Memory B cell (primary cell): Measurements from ENCODE around the gene ENHO.

Experiments
- ATAC-seq: fragments of 150-1000 bp; cut with Tn5 transposase; 2 replicates; pipeline ENCODE4 v1.10.0; 2021; ENCODE audit warnings: low read depth, mild to moderate bottlenecking, moderate library complexity
- DNase-seq, 2 donors: peaks; one replicate each; pipeline ENCODE4 v3.0.0; 2022; ENCODE audit warnings: low spot score in 2 of 2
- H3K27ac Mint-ChIP-seq: one replicate; pipeline ENCODE4 v1.8.0; 2022; ENCODE audit warnings: mild to moderate bottlenecking, moderate library complexity, mixed read lengths
- H3K27me3 Mint-ChIP-seq: one replicate; pipeline ENCODE4 v1.8.0; 2022; ENCODE audit warnings: mixed read lengths
- H3K36me3 Mint-ChIP-seq: one replicate; pipeline ENCODE4 v1.8.0; 2022; ENCODE audit warnings: mild to moderate bottlenecking, mixed read lengths
- H3K4me1 Mint-ChIP-seq: one replicate; pipeline ENCODE4 v1.8.0; 2022; ENCODE audit warnings: mixed read lengths
- H3K4me3 Mint-ChIP-seq: one replicate; pipeline ENCODE4 v1.8.0; 2022; ENCODE audit warnings: mild to moderate bottlenecking, moderate library complexity, mixed read lengths
- H3K9me3 Mint-ChIP-seq: one replicate; pipeline ENCODE4 v1.8.0; 2022; ENCODE audit warnings: mixed read lengths

The ENHO gene

DNA sequence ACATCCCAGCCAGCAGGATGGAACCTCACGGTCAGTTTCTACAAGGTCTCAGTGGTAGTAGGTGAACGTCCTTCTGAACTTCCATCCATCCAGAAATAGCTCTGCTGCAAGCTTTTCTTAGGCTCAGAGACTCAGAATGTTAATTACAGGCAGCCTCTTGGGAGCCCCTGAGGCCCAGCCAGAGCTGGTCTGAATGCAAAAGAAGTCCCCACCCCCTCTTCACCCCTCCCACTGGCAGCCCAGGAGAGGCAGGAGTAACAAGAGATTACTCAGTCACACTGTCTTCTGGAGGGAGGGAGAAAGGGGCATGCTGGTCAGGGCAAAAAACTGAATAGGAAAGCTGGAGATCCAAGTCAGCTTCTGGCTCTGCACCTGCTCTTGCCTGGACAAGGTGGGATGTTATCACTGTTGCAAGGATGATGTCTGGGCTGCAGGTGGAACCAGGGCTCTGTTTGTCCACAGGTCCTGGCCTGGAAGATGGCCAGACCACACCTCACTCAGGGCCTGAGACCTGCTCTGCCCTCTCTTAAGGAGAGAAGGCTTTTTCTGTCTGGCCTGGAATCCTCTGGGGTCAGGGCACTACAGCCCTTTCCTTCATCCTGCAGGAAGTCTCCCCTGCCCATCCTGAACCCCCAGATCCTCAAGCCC is 9.1 kb downstream of the ENHO start:
- Mint-ChIP-seq H3K27ac (no peak overlapping the region), H3K9me3 (no peaks in the 10 kb centered on the region), H3K4me1 (no peaks in the 10 kb centered on the region), H3K36me3 (no peaks in the 10 kb centered on the region), H3K4me3 (no peak overlapping the region), H3K27me3 (peaks cover 6% of the 10 kb centered on the region)
- no peak for ATAC-seq
- no peak for DNase-seq

DNA sequence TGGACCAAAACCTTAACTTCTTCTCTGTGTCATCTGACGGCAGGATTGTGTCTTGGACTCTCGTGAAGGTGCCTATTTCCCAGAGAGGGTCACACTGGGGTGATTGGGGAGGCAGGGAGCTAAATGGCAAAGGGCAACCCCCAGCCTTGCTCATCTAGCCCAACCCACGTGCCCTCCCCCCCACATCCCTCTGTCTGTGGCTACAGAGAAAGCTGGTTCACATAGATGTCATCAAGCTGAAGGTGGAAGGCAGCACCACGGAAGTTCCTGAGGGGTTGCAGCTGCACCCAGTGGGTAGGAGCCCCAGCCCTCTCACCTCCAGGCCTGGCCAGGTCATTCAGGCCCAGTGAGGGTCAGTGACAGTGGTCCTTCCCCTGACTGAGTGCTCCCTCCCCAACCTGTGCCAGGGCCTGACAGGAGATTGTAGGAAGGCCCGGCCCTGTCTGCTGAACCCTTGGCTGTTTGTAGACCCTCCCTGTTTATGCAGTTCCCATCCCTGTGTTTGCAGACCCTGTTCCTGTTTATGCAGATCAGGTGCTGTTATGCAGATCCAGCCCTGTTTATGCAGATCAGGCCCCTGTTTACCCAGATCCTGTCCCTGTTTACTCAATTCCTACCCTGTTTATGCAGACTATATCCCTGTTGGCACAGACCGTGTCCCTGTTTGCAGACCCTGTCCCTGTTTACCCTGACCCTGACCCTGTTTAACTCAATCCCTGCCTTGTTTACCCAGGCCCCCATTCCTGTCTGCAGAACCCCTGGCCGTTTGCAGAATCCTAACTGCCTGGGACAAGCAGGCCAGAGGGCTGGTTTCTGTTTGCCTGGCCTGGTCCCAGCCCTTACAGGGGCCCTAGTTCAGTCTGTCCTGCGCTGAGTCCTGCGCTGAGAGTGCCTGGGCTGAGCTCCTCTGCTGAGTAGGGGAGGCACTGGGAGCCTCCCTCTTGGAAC is 10.4 kb downstream of the ENHO start:
- H3K27ac Mint-ChIP-seq, result no peak overlapping the region

GRCh38 chr9:34510497-34511468 is 12.0 kb downstream of the ENHO start:
- peaks cover 6% of the 10 kb centered on the region for H3K27me3 Mint-ChIP-seq
- H3K9me3 Mint-ChIP-seq, result no peaks in the 10 kb centered on the region
- H3K4me1 Mint-ChIP-seq, result no peaks in the 10 kb centered on the region
- no peak overlapping the region for H3K4me3 Mint-ChIP-seq
- ATAC-seq (no peak), DNase-seq (no peak)
- H3K36me3 Mint-ChIP-seq, result no peaks in the 10 kb centered on the region
- no peak overlapping the region for H3K27ac Mint-ChIP-seq

More for the DNA sequence above, 10.4 kb downstream of the ENHO start:
- Mint-ChIP-seq H3K4me1 (no peaks in the 10 kb centered on the region), H3K27me3 (peaks cover 6% of the 10 kb centered on the region), H3K36me3 (no peaks in the 10 kb centered on the region), H3K9me3 (no peaks in the 10 kb centered on the region), H3K4me3 (no peak overlapping the region)
- ATAC-seq (no peak), DNase-seq (no peak)

DNA sequence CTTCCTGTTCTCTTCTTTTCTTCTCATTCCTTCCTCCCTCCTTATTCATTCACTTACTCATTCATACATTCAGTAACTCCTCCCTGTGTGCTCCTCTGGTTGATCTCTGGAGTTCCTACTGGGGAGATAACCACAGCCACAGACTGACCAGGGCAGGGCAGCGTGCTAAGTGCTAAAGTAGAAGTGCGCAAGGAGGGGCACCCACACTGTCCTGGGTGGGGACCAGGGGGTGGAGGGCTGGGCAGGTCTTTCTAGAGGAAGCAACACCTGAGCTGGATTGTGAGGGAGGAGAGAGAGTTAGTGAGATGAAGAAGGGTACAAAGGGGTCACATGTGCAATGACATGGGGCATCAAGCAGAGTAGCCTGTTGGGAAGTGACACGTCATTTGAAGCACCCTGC is 13.8 kb downstream of the ENHO start:
- ATAC-seq, result no peak
- no peak overlapping the region for H3K27ac Mint-ChIP-seq
- H3K4me1 Mint-ChIP-seq, result no peaks in the 10 kb centered on the region
- no peak overlapping the region for H3K4me3 Mint-ChIP-seq
- H3K36me3 Mint-ChIP-seq, result no peaks in the 10 kb centered on the region
- no peak for DNase-seq
- H3K27me3 Mint-ChIP-seq, result peaks cover 3% of the 10 kb centered on the region
- H3K9me3 Mint-ChIP-seq, result no peaks in the 10 kb centered on the region

GRCh38 chr9:34508463-34508862 is 14.3 kb downstream of the ENHO start:
- H3K4me3 Mint-ChIP-seq, result no peak overlapping the region
- no peak overlapping the region for H3K27ac Mint-ChIP-seq
- DNase-seq, result no peak
- H3K36me3 Mint-ChIP-seq, result no peaks in the 10 kb centered on the region
- no peak for ATAC-seq
- peaks cover 7% of the 10 kb centered on the region for H3K27me3 Mint-ChIP-seq
- H3K9me3 Mint-ChIP-seq, result no peaks in the 10 kb centered on the region
- no peaks in the 10 kb centered on the region for H3K4me1 Mint-ChIP-seq

DNA sequence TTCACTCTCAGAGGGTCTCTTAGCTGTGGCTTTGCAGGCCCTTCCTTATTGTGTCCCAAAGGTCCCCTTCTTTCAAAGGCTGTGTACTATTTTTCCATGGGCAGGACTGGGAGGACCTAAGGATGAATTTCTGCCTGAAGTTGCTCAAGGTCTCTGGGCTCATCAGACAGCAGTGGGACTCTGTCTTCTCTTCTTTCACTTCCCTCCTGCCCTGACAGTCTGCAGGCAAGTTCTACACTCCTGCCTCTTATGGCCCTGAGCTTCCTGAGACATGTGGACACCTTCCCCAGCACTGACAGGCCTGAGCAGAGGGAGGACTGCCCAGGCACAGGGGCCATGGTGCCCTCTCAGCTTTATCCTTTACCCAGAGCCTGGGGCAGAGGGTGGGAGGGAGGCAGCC is 14.8 kb downstream of the ENHO start:
- DNase-seq (no peak), ATAC-seq (no peak)
- Mint-ChIP-seq H3K27ac (no peak overlapping the region), H3K9me3 (no peaks in the 10 kb centered on the region), H3K4me3 (no peak overlapping the region), H3K27me3 (peaks cover 7% of the 10 kb centered on the region), H3K4me1 (no peaks in the 10 kb centered on the region), H3K36me3 (no peaks in the 10 kb centered on the region)

DNA sequence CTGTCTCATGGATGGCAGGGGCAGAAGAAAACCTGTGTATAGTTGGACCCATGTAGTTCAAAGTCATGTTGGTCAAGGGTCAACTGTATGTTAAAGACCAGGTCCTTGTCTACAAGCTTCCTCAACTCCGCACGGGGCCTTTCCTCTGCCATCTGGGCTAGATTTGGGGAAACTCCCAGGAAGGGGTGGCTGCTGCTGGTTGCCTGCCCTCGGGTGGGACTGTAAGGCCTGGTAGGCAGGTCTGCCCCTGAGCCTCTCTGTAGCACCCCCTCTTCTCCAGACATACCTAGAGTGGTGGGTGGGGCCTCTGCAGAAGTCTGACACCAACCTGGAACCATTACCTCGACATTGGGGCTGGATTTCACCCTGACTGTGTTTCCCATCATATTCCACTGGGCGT is 15.2 kb downstream of the ENHO start:
- H3K4me3 Mint-ChIP-seq, result no peak overlapping the region
- H3K36me3 Mint-ChIP-seq, result no peaks in the 10 kb centered on the region
- H3K9me3 Mint-ChIP-seq, result no peaks in the 10 kb centered on the region
- ATAC-seq, result no peak
- H3K27me3 Mint-ChIP-seq, result peaks cover 7% of the 10 kb centered on the region
- H3K4me1 Mint-ChIP-seq, result no peaks in the 10 kb centered on the region
- no peak for DNase-seq
- no peak overlapping the region for H3K27ac Mint-ChIP-seq

GRCh38 chr9:34506623-34507022 is 16.2 kb downstream of the ENHO start:
- Mint-ChIP-seq H3K9me3 (no peaks in the 10 kb centered on the region), H3K27me3 (peaks cover 7% of the 10 kb centered on the region), H3K4me3 (no peak overlapping the region), H3K27ac (no peak overlapping the region), H3K4me1 (no peaks in the 10 kb centered on the region), H3K36me3 (no peaks in the 10 kb centered on the region)
- no peak for ATAC-seq
- no peak for DNase-seq

DNA sequence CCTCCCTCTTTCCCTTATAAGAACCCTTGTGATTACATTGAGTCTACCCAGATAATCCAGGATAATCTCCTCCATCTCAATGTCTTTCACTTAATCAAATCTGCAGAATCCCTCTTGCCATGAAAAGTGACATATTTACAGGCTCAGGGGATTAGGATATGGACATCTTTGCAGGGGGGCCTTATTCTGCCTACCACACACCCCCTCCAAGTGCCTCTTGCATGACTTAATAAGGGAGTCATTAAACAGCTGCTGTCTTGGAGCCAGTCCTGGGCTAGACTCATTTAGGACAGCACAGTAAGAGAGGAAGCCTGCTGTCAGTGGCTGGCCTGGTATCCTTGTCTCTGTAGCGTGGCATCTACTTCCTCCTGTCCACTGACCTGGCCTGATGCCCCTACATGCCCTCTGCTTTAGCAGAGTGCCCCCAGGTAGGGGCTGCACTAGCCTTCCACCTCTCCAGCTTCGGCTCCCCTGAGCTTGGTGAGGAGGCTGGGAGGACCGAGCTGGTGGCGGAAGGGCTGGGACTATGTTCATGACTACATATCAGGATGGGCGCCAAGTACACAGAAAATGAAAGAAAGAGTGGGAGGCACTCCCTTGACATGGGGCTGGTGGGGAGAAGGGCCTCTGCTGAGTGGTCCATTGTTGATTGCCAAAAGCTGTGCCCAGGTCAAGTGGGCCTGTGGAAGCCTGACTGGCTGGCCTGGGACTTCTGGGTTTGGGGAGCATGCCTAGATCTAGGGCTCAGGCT is 17.2 kb downstream of the ENHO start:
- Mint-ChIP-seq H3K27me3 (peaks cover 5% of the 10 kb centered on the region), H3K9me3 (no peaks in the 10 kb centered on the region), H3K4me3 (no peak overlapping the region), H3K27ac (no peak overlapping the region), H3K36me3 (no peaks in the 10 kb centered on the region), H3K4me1 (peaks cover 1% of the 10 kb centered on the region)
- ATAC-seq, result no peak
- DNase-seq, result no peak

DNA sequence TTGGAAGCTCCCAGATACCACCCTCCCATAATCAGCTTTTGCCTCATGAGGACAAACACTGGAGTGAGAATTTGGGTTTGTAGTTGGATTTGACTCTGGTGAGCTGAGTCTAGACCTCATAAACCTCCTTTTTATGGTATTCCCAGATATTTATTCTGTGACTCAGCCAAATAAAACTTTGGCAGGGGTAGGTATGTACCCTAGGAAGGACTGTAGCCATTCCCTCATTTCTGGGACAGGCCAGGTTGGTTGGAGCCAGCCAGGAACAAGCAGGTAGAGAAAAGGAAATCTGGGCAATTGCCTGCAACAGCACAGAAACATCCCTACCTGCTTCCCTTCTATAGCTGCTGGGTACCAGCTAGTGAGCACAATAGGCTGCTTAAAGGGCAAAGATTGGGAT is 19.4 kb downstream of the ENHO start:
- H3K27ac Mint-ChIP-seq, result no peak overlapping the region
- no peak overlapping the region for H3K4me3 Mint-ChIP-seq
- ATAC-seq, result no peak

GRCh38 chr9:34502891-34503290 is 19.9 kb downstream of the ENHO start:
- ATAC-seq (no peak), DNase-seq (no peak)

More for the DNA sequence above, 19.4 kb downstream of the ENHO start:
- no peaks in the 10 kb centered on the region for H3K9me3 Mint-ChIP-seq
- H3K27me3 Mint-ChIP-seq, result peaks cover 7% of the 10 kb centered on the region
- H3K4me1 Mint-ChIP-seq, result peaks cover 2% of the 10 kb centered on the region
- no peaks in the 10 kb centered on the region for H3K36me3 Mint-ChIP-seq
- no peak for DNase-seq

DNA sequence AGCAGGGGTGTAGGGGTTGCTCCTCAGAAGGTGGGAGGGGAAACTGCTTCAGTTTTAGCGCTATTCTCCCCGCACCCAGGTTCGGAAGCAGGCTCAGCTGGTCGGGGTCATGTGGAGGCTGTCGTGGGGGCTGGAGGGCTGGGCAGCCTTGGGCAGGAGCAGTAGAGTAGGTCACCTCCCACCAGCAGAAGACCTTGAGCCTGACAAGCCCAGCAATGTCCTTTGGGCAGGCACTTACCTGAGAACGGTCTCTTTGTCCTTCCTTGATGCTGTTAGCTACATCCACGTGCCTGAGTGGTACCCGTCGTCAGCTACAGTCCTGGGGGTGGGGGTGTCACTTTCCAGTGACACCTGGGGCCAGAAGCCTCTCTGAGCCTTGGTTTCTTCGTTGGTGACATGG is 20.3 kb downstream of the ENHO start:
- ATAC-seq (no peak), DNase-seq (no peak)
- Mint-ChIP-seq H3K4me3 (no peak overlapping the region), H3K9me3 (no peaks in the 10 kb centered on the region), H3K27me3 (peaks cover 10% of the 10 kb centered on the region), H3K27ac (no peak overlapping the region), H3K4me1 (peaks cover 2% of the 10 kb centered on the region), H3K36me3 (no peaks in the 10 kb centered on the region)

More at GRCh38 chr9:34502891-34503290, 19.9 kb downstream of the ENHO start:
- Mint-ChIP-seq H3K36me3 (no peaks in the 10 kb centered on the region), H3K9me3 (no peaks in the 10 kb centered on the region), H3K4me1 (peaks cover 2% of the 10 kb centered on the region), H3K27ac (no peak overlapping the region), H3K27me3 (peaks cover 7% of the 10 kb centered on the region), H3K4me3 (no peak overlapping the region)

- ATAC-seq (no peak), DNase-seq (no peak)
- no peaks in the 10 kb centered on the region for H3K36me3 Mint-ChIP-seq
- peaks cover 12% of the 10 kb centered on the region for H3K27me3 Mint-ChIP-seq
- no peak overlapping the region for H3K27ac Mint-ChIP-seq
- peaks cover 2% of the 10 kb centered on the region for H3K4me1 Mint-ChIP-seq
- H3K9me3 Mint-ChIP-seq, result no peaks in the 10 kb centered on the region
- no peak overlapping the region for H3K4me3 Mint-ChIP-seq
Measured at GRCh38 chr9:34501889-34502425, 20.8 kb downstream of the ENHO start.
